ENCODE data around the gene ARHGAP1.

ARHGAP1 gene

DNA sequence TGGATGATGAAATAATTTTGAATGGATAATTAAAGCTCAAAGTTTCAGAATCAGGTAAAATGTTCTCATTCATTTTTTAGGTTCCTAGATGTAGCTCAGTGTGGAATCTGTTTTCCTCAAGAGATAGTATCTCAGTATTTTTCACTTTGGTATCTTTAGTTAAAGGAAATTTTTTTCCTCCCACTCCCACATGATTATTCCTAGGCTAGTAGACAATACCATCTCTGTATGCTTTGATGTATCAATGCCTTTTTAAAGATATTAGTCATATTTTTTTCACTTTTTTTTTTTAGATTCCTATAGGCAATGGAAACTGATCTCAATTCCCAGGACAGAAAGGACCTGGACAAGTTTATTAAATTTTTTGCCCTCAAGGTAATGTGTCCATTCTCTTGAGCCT lies 56.4 kb downstream of the ARHGAP1 start:
- H3K36me3 ChIP-seq (replicated peaks) = peaks cover 24% of the 10 kb centered on the region
- in situ Hi-C loops (cut with HindIII; ENCODE audit: low pct_ligation_motif_present, low sequenced_read_pairs) = no loop called here
- TF ChIP-seq, protein P1, sequence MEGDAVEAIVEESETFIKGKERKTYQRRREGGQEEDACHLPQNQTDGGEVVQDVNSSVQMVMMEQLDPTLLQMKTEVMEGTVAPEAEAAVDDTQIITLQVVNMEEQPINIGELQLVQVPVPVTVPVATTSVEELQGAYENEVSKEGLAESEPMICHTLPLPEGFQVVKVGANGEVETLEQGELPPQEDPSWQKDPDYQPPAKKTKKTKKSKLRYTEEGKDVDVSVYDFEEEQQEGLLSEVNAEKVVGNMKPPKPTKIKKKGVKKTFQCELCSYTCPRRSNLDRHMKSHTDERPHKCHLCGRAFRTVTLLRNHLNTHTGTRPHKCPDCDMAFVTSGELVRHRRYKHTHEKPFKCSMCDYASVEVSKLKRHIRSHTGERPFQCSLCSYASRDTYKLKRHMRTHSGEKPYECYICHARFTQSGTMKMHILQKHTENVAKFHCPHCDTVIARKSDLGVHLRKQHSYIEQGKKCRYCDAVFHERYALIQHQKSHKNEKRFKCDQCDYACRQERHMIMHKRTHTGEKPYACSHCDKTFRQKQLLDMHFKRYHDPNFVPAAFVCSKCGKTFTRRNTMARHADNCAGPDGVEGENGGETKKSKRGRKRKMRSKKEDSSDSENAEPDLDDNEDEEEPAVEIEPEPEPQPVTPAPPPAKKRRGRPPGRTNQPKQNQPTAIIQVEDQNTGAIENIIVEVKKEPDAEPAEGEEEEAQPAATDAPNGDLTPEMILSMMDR (IDR thresholded peaks at IDR 0.05; ENCODE audit: low read depth, low read length, missing control alignments) = no peak
- no peaks in the 10 kb centered on the region for H3K27me3 ChIP-seq (replicated peaks)
- H3K27ac ChIP-seq = no peak overlapping the region
- no peak overlapping the region for H3K4me3 ChIP-seq (ENCODE audit: low read depth, low read length)
- no peak for DNase-seq

DNA sequence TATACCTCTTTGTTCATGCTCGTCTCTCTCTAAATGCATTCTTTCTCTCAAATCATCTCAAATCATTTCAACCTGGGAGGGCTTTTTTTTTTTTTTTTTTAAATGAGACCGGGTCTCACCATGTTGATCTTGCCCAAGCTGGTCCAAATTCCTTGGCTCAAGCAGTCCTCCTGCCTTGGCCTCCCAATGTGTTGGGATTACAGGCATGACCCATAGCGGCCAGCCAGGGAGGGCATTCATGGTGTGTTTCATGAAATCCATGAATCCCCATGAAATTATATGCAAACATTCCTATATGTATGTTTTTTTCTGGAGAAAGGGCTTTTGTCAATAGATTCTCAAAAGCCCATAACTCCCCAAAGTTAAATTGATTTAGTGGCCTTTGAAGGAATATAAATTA lies 56.9 kb downstream of the ARHGAP1 start:
- in situ Hi-C loops (cut with HindIII; ENCODE audit: low pct_ligation_motif_present, low sequenced_read_pairs) = no loop called here
- no peak for DNase-seq
- Histone ChIP-seq H3K4me3 (ENCODE audit: low read depth, low read length) (no peak overlapping the region), H3K36me3 (replicated peaks) (peaks cover 24% of the 10 kb centered on the region), H3K27me3 (replicated peaks) (no peaks in the 10 kb centered on the region), H3K27ac (no peak overlapping the region)
- TF ChIP-seq, protein P1 (IDR thresholded peaks at IDR 0.05; ENCODE audit: low read depth, low read length, missing control alignments) = no peak

DNA sequence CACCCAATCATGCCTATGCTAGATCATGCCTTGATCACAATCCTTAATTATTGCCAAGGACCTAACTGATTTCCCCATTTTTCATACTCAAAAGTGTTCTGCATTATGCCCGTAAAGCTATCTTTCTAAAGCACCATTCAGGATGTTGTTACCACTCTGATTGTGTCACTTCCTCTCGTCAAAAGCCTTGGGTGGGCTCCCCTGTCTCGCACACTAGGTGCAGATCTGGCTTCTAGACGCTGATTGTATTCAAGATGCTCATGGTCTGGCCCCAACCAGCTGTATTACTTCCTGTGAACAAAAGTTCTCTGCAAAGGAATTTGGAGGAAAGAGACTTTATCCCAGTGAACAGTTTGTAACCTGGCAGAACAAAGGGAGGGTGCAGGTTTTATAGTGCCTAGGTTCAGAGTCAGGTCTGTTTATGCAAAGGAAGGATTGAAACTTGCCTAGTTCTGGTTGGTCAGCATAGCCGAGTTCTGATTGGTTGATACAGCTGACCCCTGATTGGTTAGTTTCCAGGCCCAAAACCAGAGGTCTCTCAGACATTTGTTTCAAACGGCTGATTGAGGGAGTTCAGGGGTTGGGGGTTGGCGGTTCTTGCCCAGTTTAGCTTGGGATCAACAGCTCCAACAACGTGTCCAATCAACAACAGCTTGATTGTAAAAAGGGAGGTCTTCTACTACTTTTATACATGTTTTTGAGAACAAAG lies 57.6 kb downstream of the ARHGAP1 start:
- peaks cover 24% of the 10 kb centered on the region for H3K36me3 ChIP-seq (replicated peaks)
- TF ChIP-seq, protein P1 (IDR thresholded peaks at IDR 0.05; ENCODE audit: low read depth, low read length, missing control alignments) = no peak
- in situ Hi-C loops (cut with HindIII; ENCODE audit: low pct_ligation_motif_present, low sequenced_read_pairs) = no loop called here
- DNase-seq = no peak
- H3K27me3 ChIP-seq (replicated peaks) = no peaks in the 10 kb centered on the region
- H3K27ac ChIP-seq = no peak overlapping the region
- no peak overlapping the region for H3K4me3 ChIP-seq (ENCODE audit: low read depth, low read length)

DNA sequence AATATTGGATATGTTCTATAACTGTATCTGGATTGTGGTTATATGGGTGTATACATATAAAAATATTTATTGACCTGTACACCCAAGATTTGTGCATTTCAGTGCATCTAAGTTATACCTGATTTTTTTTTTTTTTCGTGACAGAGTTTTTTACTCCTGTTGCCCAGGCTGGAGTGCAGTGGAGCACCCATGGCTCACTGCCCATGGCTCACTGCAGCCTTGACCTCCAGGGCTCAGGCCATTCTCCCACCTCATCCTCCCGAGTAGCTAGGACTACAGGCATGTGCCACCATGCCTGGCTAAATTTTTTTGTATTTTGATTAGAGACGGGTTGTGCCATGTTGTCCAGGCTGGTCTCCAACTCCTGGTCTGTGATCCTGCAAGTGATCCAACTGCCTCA lies 58.8 kb downstream of the ARHGAP1 start:
- no peak for DNase-seq
- Histone ChIP-seq H3K36me3 (replicated peaks) (peaks cover 21% of the 10 kb centered on the region), H3K27me3 (replicated peaks) (no peaks in the 10 kb centered on the region), H3K27ac (no peak overlapping the region), H3K4me3 (ENCODE audit: low read depth, low read length) (no peak overlapping the region)
- in situ Hi-C loops (cut with HindIII; ENCODE audit: low pct_ligation_motif_present, low sequenced_read_pairs) = no loop called here
- TF ChIP-seq, protein P1 (IDR thresholded peaks at IDR 0.05; ENCODE audit: low read depth, low read length, missing control alignments) = no peak

DNA sequence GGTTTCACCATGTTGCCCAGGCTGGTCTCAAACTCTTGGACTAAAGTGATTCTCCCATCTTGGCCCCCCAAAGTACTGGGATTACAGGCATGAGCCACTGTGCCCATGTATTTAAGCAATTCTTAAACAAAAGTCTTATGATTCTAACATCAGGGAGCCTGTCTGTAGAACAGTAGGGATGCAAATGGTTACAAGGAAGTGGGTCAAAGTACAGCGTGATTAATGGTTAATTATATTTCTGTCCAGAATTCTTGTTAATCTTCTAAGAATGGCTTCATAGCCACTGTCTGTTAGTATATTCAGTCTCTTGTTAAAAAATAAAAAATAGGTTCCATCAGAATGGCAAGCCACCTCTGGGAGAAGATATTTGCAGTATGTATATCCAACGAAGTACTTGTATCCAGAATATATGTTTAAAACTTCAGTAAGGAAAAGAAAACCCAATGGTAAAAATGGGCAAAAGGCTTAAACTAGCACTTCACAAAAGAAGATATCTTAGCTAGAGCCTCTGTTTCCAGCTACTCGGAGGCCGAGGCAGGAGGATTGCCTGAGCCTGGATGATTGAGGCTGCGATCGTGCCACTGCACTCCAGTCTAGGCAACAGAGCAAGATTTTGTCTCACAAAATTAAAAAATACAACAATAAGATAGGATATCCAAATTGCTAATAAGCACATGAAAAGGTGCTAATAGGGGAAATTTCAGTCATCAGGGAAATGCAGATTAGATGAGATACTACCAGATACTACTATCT lies 60.2 kb downstream of the ARHGAP1 start:
- DNase-seq = no peak
- TF ChIP-seq, protein P1 (IDR thresholded peaks at IDR 0.05; ENCODE audit: low read depth, low read length, missing control alignments) = no peak
- H3K27ac ChIP-seq = no peak overlapping the region
- H3K4me3 ChIP-seq (ENCODE audit: low read depth, low read length) = no peak overlapping the region
- H3K27me3 ChIP-seq (replicated peaks) = no peaks in the 10 kb centered on the region
- H3K36me3 ChIP-seq (replicated peaks) = peaks cover 9% of the 10 kb centered on the region
- in situ Hi-C loops (cut with HindIII; ENCODE audit: low pct_ligation_motif_present, low sequenced_read_pairs) = no loop called here
